Activated T-cell treated with anti-CD3 and anti-CD28 coated beads, Interleukin-2, amount 50 U/mL, for 48 hours (primary cell): ENCODE measurements around the gene ENTPD7.
"Not testable (repeated sequence)": the region's sequence is repeated elsewhere in the genome, so short reads cannot be mapped to it uniquely, and the experiment has no call there.

Source experiments
- DNase-seq, 2 experiments: peaks; one replicate each; pipeline ENCODE4 v3.0.0-alpha.2; 2020

The ENTPD7 gene

DNA sequence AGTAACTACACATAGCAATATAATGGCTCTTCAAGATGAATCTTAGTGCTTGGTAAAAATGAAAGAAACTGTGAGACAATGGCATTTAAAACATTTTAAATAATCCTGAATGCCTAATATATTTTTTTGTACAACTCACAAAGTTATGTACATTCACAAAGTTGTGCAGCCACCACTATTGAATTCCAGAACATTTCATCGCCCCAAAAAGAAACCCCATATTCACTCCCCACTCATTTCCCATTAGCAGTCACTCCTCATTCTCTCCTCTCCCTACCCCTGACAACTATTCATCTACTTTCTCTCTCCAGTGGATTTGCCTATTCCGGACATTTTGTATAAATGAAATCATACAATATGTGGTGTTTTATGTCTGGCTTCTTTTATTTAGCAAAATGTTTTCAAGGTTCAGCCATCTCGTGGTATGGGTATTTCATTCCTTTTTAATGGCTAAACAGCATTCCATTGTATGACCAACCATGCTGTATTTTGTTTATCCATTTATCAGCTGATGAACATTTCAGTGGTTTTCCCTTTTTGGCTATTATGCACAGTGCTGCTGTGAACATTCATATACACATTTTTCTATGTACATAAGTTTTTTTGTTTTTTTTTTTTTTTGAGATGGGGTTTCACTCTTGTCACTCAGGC lies 34.7 kb downstream of the ENTPD7 start:
- no peak for DNase-seq

DNA sequence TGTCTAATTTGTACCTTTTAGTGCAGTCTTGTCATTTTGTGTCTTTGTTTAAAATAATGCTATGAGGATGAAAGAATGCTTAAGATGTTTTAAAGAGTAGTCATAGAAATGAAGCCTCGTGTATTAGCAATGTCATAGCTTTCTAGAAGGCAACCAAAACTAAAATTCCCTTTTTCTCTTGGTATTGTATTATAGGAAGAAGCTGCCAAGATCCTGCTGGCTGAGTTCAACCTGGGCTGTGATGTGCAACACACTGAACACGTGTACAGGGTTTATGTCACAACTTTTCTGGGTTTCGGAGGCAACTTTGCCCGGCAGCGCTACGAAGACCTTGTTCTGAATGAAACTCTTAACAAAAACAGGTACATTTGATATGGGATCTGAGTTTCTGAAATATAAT lies 36.5 kb downstream of the ENTPD7 start:
- DNase-seq, result no peak

DNA sequence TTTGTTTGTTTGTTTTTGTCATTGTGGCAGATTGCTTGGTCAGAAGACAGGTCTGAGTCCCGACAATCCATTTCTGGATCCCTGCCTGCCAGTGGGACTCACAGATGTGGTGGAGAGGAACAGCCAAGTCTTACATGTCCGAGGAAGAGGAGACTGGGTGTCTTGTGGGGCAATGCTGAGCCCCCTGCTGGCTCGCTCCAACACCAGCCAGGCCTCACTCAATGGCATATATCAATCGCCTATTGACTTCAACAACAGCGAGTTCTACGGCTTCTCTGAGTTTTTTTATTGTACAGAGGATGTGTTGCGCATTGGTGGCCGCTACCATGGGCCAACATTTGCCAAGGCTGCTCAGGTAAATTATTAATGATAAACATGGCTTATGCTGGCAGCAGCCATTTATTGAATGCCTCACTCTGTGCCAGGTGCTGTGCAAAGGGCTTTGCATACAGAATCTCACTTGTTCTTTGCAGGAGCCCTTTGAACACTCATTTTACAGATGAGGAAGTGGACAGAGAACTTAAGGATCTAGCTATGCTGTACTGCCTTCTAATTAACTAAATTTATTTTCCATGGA lies 39.3 kb downstream of the ENTPD7 start:
- DNase-seq, result no peak

DNA sequence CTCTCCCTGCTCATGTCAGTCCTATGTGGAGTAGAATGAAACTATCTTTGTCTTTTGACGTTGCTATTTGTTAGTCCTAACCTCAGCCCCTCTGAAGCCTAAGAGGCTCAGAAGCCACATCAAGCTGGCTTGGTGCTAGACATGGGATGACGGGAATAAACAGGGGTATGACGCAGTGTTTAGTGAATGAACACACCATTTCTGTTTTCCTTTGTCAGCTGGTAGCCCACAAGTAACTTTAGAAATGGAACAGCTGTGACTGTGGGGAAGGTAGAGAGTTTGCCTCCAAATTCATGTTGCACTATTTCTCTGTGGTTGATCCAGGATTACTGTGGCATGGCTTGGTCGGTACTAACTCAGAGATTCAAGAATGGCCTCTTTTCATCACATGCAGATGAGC lies 41.3 kb downstream of the ENTPD7 start:
- DNase-seq, result no peak

DNA sequence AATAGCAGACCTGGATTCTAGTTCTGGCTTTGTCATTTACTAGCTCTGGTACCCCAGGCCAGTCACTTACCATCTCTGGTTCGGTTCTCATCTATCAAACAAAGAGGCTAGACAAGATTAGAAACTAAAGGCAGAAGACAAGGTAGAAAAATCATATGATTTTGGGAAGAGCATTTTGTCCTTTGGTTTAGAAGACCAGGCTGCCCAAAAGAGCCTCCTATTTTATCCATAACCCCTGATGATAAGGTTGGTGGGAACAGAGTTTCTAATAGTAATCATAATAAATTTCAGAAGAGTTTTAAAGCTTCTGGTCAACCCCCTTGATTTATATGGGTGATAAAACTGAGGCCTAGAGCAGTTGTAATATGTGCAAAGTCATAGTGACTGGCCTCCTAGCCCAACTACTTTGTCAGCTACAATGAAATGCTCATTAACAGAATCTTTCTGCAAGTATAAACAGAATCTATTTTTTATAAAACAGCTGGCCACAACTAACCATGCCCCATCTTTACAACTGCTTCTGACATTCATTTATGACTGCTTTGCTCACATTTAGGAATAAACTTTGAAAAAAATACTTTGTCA lies 49.2 kb downstream of the ENTPD7 start:
- no peak for DNase-seq

- DNase-seq, result peak; percentile 32 to 37
These were observed 50.3 kb downstream of the ENTPD7 start for GRCh38 chr10:99709480-99710229.

- DNase-seq, result peak in 1 of 2 experiments; percentile 24
These were observed 51.9 kb downstream of the ENTPD7 start for GRCh38 chr10:99711129-99711719.

DNA sequence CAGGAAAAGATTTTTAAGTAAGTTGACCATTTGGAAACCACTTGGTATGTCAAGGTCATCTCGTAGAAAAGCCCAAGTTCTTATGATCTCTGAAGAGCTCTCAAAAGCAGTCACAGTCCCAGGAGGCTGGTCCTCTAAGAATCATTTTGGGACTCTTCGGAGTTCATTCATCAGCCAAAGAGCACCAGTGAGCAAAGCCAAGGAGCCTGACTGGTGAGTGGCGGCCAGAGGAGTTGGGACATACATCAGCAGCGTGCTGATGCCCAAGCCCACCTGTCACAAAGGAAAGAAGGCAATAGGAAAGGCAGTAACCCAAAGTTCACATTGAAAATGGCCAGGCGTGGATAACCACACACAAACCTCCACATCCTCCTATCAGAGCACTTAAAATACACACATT lies 55.1 kb downstream of the ENTPD7 start:
- no peak for DNase-seq

GRCh38 chr10:99720387-99720786 lies 61.1 kb downstream of the ENTPD7 start:
- no peak for DNase-seq

DNA sequence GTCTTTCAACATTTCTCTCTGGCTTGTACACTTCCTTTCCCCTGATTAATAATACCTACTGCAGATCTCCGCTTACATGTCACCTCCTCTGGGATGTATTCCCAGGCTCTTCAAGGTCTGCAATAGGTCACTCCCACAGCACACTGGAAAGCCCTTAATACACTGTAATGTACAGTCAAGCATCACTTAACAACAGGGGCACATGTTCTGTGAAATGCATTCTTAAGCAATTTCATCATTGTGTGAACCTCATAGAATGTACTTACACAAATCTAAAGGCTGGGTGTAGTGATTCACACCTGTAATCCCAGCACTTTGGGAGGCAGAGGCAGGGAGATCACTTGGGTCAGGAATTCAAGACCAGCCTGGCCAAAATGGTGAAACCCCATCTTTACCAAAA lies 70.7 kb downstream of the ENTPD7 start:
- no peak for DNase-seq

DNA sequence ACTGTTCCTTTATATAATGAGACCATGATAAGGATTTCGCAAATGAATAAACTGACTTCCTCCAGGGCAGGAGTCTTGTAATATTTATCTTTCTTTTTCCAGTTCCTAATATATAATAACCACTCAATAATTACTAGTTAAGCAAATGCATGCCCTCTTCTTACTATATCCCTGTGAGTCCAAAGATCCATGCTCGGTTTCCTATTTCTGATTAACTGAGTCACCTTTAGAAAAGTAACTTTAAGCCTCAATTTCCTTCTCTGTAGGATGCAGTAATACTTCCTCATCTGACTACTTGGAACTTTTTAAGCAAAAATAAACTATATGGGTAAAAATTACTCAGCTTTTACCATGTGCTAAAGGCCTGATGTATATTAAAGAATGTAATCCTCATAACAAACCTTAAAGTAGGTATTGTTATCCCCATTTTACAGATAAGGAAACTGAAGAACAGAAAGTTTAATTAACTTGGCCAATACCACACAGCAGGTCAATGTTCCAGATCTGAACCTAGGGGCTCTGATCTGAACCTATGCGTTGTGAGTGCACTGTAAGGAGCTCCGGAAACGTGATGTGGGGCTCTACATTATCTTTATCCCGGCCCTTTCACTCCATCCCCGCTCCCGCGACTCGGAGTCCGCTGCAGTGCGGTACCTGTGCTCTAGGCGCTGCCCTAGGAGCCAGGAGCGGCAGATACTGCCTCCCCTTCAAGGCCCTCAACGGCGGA lies 72.2 kb downstream of the ENTPD7 start:
- no peak for DNase-seq

DNA sequence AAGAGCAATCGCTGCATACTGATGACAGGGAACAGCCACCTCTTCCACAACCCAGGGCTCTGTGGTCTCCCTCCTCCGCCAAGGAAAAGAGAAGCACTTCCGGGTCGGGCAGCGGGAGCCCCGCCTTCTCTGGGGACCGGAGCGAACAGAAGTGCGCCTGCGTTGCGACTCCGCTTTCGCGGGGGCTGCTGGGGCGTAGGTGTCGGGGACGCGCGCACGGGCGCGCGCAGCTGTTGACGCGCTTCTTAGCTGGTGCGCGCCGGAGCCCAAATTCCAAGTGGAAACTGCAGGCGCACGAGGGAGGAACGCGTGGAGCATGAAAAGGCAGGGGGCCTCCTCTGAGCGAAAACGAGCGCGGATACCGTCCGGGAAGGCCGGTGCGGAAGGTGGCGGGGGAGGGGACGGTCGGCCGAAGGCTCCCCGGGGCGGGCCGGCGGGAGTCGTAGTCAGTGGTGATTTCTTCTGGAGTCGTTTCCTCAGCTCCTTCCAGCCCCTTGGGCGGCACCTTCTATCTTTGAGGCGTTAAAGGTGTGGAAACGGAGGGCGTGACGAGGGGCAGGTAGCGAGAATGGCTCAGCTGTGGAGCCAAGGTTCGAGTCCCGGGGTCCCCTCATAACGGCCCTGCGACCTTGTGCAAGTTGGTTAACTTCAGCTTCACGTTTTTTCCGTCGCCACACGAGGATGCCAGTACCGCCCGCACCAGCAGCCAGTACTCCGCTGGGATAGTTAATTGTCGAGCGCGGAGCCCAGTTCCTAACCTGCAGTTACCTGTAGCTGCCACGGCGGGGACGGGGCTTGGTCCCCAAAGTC lies 72.9 kb downstream of the ENTPD7 start, which contains the start of the genes COX15 and CUTC:
Gene COX15, minus strand, starts transcription at position 95 of the 810 bp plus-strand sequence. Its CDS starts 78 bp downstream, at position 17.
Gene CUTC, plus strand, starts transcription at position 202 of the 810 bp plus-strand sequence. Its CDS starts 115 bp downstream, at position 317.
- DNase-seq, result peak; percentile 96 to 97

- DNase-seq, result no peak
These were observed 74.1 kb downstream of the ENTPD7 start for GRCh38 chr10:99733366-99733765.

DNA sequence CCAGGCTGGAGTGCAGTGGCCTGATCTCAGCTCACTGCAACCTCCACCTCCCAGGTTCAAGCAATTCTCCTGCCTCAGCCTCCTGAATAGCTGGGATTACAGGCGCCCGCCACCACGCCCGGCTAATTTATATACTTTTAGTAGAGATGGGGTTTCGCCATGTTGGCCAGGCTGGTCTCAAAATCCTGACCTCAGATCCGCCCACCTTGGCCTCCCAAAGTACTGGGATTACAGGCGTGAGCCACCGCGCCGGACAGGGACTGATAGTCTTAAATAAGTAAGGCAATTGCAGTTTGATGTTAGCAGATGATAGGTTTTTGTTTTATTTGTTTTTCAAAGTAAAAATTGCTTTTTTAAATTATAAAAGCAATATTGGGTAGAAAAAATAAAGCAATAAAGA lies 74.8 kb downstream of the ENTPD7 start:
- DNase-seq, result not testable (repeated sequence)

DNA sequence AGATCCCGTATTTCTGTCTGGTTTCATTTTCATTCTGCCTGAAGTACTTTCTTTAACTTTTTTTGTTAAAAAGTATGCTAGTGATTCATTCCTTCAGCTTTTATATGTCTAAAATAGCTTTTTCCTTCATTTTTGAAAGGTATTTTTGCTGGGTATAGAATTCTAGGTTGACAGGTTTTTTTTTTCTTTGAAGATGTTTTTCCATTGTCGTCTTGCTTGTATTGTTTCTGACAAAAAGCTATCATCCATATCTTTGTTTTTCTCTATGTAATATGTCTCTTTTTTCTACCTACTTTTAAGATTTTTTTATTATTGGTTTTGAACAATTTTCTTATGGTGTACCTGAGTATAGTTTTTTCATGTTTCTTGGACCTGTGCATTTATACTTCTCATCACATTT lies 81.0 kb downstream of the ENTPD7 start:
- DNase-seq, result no peak

GRCh38 chr10:99740933-99741559 lies 81.7 kb downstream of the ENTPD7 start:
- no peak for DNase-seq

DNA sequence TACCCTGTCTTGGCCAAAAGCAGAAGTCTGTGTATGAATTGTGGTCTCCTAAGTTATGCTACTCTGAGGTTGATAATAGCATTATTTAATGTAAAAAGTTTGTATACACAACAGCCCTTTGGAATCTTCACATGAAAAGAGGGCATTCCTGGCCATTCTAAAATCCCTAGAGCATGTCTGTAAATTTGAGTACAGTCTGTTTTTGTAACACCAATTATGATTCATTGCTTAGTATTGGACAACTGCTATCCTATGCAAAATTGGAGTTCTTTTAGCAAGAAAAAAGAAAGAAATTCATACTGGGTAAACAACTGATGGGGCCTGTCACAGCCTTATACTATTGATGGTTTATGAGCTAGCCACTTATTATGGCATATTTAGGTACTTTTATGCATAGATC lies 82.9 kb downstream of the ENTPD7 start:
- no peak for DNase-seq

DNA sequence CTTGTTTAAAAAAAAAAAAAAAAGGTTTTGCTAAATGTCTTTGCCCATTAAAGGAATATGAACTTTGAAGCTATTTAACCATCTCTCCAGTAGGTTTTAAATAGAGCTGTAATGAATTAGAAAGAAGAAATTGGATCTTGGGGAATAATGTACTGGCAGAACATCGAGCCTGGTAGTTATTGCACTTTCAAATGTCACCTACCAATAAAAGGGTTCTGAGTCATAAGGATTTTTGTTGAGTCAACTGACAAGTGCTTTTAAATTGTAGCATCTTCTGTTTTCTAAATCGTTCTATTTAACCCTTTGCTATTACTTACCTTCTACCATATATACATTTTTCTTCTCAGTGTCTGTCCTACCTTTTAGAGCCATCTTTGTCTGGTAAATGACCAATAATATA lies 83.4 kb downstream of the ENTPD7 start:
- DNase-seq, result no peak

DNA sequence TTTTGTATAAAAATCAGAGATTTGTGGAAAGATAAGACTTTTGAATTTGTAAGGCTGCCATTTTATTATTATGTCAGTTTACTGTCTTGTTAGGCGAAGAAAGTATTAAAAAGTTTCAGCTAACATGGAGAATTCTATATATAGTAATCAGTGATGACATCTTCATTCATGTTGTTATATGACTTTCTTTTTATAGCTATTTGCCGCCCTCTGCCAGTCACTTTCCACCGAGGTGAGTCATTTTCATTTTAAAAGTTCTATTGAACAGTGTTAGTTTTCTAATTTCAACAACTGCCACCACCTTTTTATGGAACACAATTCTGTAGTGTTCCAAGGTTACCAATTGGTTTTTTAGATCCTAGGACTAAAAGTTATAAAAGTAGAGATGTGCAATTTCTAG lies 84.5 kb downstream of the ENTPD7 start:
- DNase-seq, result no peak

DNA sequence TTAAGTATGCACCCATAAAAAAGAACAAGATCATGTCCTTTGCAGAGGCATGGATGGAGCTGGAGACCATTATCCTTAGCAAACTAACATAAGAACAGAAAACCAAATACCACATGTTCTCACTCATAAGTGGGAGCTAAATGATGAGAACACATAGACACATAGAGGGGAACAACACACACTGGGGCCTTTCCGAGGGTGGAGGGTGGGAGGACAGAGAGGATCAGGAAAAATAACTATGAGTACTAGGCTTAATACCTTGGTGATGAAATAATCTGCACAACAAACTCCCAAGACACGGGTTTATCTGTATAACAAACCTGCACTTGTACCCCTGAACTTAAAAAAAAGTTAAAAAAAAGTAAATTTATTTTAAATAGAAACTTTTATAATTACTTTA lies 86.9 kb downstream of the ENTPD7 start:
- not testable (repeated sequence) for DNase-seq

DNA sequence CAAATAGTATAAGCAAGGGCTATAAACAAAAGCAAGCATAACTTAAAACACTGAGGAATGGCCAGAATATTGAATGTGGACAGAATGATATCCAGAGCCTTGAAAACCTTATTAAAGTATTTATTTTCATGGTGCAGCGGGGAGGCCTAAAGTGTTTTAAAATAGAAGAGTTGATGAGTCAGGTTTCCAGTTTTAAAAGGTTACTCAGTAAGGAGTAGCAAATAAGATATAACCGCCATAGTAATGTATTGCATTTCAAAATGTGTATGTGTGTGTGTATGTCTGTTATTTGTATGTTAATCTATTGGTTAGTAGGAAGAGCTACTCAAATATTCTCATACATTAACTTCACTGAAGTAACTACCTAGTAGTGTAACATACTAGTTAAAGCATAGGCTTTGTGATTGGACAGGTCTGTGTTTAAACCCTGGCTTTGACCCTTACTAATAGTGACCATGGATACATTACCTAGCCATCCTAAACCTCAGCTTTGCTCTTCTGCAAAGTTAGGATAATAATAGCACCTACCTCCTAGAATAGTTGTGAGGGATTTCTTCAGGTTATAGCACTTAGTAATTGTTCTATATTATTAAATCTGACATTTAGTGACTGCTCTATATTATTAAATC lies 89.6 kb downstream of the ENTPD7 start:
- no peak for DNase-seq
